Measurements from ENCODE around the gene VWA2. TPM values are rescaled to one million over a fixed set of nuclear protein-coding genes. Genes with fewer than 3 reads are reported as not detected.

Gene VWA2
- total and polyA plus RNA-seq, 2 donors (not counting 3 experiments of a cell fraction or from before 2014, with no cell fraction given): not detected

DNA sequence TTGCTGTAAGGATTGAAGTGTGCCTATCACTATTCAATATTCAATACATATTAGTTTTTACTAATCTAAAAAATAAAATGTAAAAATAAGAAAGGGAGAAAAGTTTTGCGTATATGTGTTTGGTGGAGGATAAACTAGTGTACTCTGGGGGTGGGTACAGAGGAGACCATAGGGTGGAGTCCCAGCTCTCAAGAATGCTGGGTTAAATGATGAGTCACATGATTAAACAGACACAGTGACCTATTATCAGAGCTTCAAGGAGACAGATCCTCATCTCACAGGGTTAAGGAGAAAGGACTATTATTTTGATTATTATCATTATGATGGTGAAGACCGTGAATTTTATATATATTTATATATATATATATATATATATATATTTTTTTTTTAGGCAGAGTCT lies 87.7 kb downstream of the VWA2 start:
- no peak overlapping the region for H3K4me2 ChIP-seq (ENCODE audit: insufficient read depth, low read length)
- no peak overlapping the region for H2AFZ ChIP-seq (ENCODE audit: low read depth, low read length)
- ChIA-PET POLR2A (no interaction called here), CTCF (interaction anchor here (3.5 kb wide), 1 partner anchor 23 kb away, joined by 17 read pairs; no protein-coding TSS in a partner anchor)
- no peaks in the 10 kb centered on the region for H3K36me3 ChIP-seq (ENCODE audit: control insufficient read depth in 2 of 2, extremely low read depth in 1 of 2, insufficient read depth in 2 of 2, low read length in 2 of 2)
- no peak overlapping the region for H3K4me3 ChIP-seq (replicated peaks in 1 of 3; ENCODE audit: insufficient read depth in 1 of 3, low read depth in 1 of 3, low read length in 3 of 3)
- DNase-seq (ENCODE audit: low read depth, low spot score): no peak
- no peaks in the 10 kb centered on the region for H3K9me1 ChIP-seq (replicated peaks; ENCODE audit: control insufficient read depth, extremely low read depth, insufficient read depth, low read length)
- dilution Hi-C loops (cut with MboI; ENCODE audit: extremely low pct_ligation_motif_present, low sequenced_read_pairs): no loop called here
- no peak for FAIRE-seq
- H4K20me1 ChIP-seq (replicated peaks; ENCODE audit: control insufficient read depth, extremely low read depth, insufficient read depth, low read length): no peaks in the 10 kb centered on the region
- intact Hi-C loops (cut with micrococcal nuclease): no loop called here
- no TSS peak for BruUV-seq (replicated peaks)
- H3K27me3 ChIP-seq (ENCODE audit: control insufficient read depth in 2 of 2, insufficient read depth in 2 of 2, low read length in 2 of 2): peaks cover 0 to 9% of the 10 kb centered on the region in 2 experiments
- no peak overlapping the region for H3K9ac ChIP-seq (replicated peaks; ENCODE audit: extremely low read depth, insufficient read depth, low read length)
- H3K9me3 ChIP-seq (replicated peaks; ENCODE audit: control insufficient read depth, insufficient read depth, low read length): no peaks in the 10 kb centered on the region
- H3K79me2 ChIP-seq (ENCODE audit: control insufficient read depth, insufficient read depth, low read length): no peaks in the 10 kb centered on the region
- no peak for TF ChIP-seq MYC (IDR thresholded peaks at IDR 0.05; ENCODE audit: low read depth, low read length)
- TF ChIP-seq EZH2 (IDR thresholded peaks at IDR 0.05; ENCODE audit: borderline replicate concordance, low read depth, low read length, severe bottlenecking): no peak
- TF ChIP-seq POLR2AphosphoS5 (IDR thresholded peaks at IDR 0.05; ENCODE audit: insufficient read depth, low read depth, low read length): no peak
- no peak for TF ChIP-seq FOS (IDR thresholded peaks at IDR 0.05; ENCODE audit: borderline replicate concordance, insufficient read depth, low read length)
- TF ChIP-seq, protein P1, sequence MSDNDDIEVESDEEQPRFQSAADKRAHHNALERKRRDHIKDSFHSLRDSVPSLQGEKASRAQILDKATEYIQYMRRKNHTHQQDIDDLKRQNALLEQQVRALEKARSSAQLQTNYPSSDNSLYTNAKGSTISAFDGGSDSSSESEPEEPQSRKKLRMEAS (IDR thresholded peaks at IDR 0.05; ENCODE audit: insufficient read depth, insufficient read length): no peak
- TF ChIP-seq POLR2A (IDR thresholded peaks at IDR 0.05; ENCODE audit: low read depth, low read length): no peak
- TF ChIP-seq GATA2 (IDR thresholded peaks at IDR 0.05; ENCODE audit: insufficient read depth, insufficient read length, low read depth, low read length): no peak
- TF ChIP-seq, protein P2, sequence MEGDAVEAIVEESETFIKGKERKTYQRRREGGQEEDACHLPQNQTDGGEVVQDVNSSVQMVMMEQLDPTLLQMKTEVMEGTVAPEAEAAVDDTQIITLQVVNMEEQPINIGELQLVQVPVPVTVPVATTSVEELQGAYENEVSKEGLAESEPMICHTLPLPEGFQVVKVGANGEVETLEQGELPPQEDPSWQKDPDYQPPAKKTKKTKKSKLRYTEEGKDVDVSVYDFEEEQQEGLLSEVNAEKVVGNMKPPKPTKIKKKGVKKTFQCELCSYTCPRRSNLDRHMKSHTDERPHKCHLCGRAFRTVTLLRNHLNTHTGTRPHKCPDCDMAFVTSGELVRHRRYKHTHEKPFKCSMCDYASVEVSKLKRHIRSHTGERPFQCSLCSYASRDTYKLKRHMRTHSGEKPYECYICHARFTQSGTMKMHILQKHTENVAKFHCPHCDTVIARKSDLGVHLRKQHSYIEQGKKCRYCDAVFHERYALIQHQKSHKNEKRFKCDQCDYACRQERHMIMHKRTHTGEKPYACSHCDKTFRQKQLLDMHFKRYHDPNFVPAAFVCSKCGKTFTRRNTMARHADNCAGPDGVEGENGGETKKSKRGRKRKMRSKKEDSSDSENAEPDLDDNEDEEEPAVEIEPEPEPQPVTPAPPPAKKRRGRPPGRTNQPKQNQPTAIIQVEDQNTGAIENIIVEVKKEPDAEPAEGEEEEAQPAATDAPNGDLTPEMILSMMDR (IDR thresholded peaks at IDR 0.05; ENCODE audit: extremely low read depth in 1 of 2, insufficient read depth in 1 of 2, low read depth in 1 of 2, low read length in 2 of 2): no peak
- no peak for TF ChIP-seq JUN (IDR thresholded peaks at IDR 0.05; ENCODE audit: borderline replicate concordance, insufficient read depth, insufficient read length, low read depth)
- no peak overlapping the region for H3K27ac ChIP-seq (ENCODE audit: insufficient read depth, low read depth, low read length)
- no peaks in the 10 kb centered on the region for H3K4me1 ChIP-seq (ENCODE audit: control insufficient read depth, extremely low read depth, insufficient read depth, low read length)
